Chondrocyte (in vitro differentiated cells): ENCODE data around the gene SEMA6A. TPM values are rescaled to one million over a fixed set of nuclear protein-coding genes. Genes with fewer than 3 reads are reported as not detected.

Source experiments
- DNase-seq: peaks from one replicate; pipeline ENCODE4 v3.0.0; 2021; ENCODE audit warnings: mixed read lengths, low spot score
- H3K27ac Mint-ChIP-seq: one replicate; pipeline ENCODE4 v1.8.0; 2021; ENCODE audit warnings: mild to moderate bottlenecking, moderate library complexity, mixed read lengths; ENCODE audit not compliant: unreplicated experiment
- H3K27me3 Mint-ChIP-seq: 2 replicates; pipeline ENCODE4 v1.8.0; 2021; ENCODE audit warnings: low read depth, mixed read lengths
- H3K36me3 Mint-ChIP-seq: 2 replicates; pipeline ENCODE4 v1.8.0; 2021; ENCODE audit warnings: low read depth, mixed read lengths
- H3K4me1 Mint-ChIP-seq: 2 replicates; pipeline ENCODE4 v1.8.0; 2021; ENCODE audit warnings: low read depth, mild to moderate bottlenecking, mixed read lengths
- H3K4me3 Mint-ChIP-seq: one replicate; pipeline ENCODE4 v1.8.0; 2021; ENCODE audit warnings: mild to moderate bottlenecking, moderate library complexity, mixed read lengths; ENCODE audit not compliant: unreplicated experiment
- H3K9me3 Mint-ChIP-seq: 2 replicates; pipeline ENCODE4 v1.8.0; 2021; ENCODE audit warnings: low read depth, mixed read lengths
- CTCF ChIP-seq: fragments of 200-600 bp; sonication (generic); IDR thresholded peaks from 2 replicates; pipeline ENCODE4 v1.5.0; 2021; ENCODE audit warnings: antibody characterized with exemption, mild to moderate bottlenecking, moderate library complexity
- total RNA-seq: library from RNA; stranded (reverse); gene quantifications from 3 replicates; pipeline ENCODE4 v1.2.1, GENCODE V29; 2021

Gene SEMA6A
- total RNA-seq, 1 donor from 2014 or later: 3.9 TPM

- H3K27me3 Mint-ChIP-seq: no peaks in the 10 kb centered on the region
- peaks cover 5% of the 10 kb centered on the region for H3K4me1 Mint-ChIP-seq
- DNase-seq: no peak
- peaks cover 5% of the 10 kb centered on the region for H3K9me3 Mint-ChIP-seq
- H3K27ac Mint-ChIP-seq: no peak overlapping the region
- no peaks in the 10 kb centered on the region for H3K36me3 Mint-ChIP-seq
- TF ChIP-seq CTCF: no peak
- H3K4me3 Mint-ChIP-seq: no peak overlapping the region
Measured at GRCh38 chr5:116543501-116543900, 31.1 kb downstream of the SEMA6A start.

GRCh38 chr5:116542619-116543018, 32.0 kb downstream of the SEMA6A start:
- peaks cover 5% of the 10 kb centered on the region for H3K9me3 Mint-ChIP-seq
- H3K27me3 Mint-ChIP-seq: no peaks in the 10 kb centered on the region
- H3K4me1 Mint-ChIP-seq: peaks cover 5% of the 10 kb centered on the region
- no peak for TF ChIP-seq CTCF
- no peaks in the 10 kb centered on the region for H3K36me3 Mint-ChIP-seq
- no peak for DNase-seq
- H3K27ac Mint-ChIP-seq: no peak overlapping the region
- no peak overlapping the region for H3K4me3 Mint-ChIP-seq

GRCh38 chr5:116539222-116539621, 35.4 kb downstream of the SEMA6A start:
- no peak for DNase-seq
- Mint-ChIP-seq H3K9me3 (no peaks in the 10 kb centered on the region), H3K4me3 (no peak overlapping the region), H3K36me3 (no peaks in the 10 kb centered on the region), H3K27ac (no peak overlapping the region), H3K4me1 (peaks cover 5% of the 10 kb centered on the region), H3K27me3 (no peaks in the 10 kb centered on the region)
- TF ChIP-seq CTCF: no peak

- no peaks in the 10 kb centered on the region for H3K36me3 Mint-ChIP-seq
- no peak for DNase-seq
- H3K27me3 Mint-ChIP-seq: no peaks in the 10 kb centered on the region
- H3K4me1 Mint-ChIP-seq: peaks cover 8% of the 10 kb centered on the region
- no peak overlapping the region for H3K4me3 Mint-ChIP-seq
- no peak overlapping the region for H3K27ac Mint-ChIP-seq
- no peaks in the 10 kb centered on the region for H3K9me3 Mint-ChIP-seq
- TF ChIP-seq CTCF: no peak
Measured at GRCh38 chr5:116536316-116537083, 38.1 kb downstream of the SEMA6A start.

- Mint-ChIP-seq H3K36me3 (no peaks in the 10 kb centered on the region), H3K4me3 (no peak overlapping the region), H3K27ac (no peak overlapping the region), H3K4me1 (peaks cover 8% of the 10 kb centered on the region), H3K9me3 (no peaks in the 10 kb centered on the region), H3K27me3 (no peaks in the 10 kb centered on the region)
- DNase-seq: no peak
- no peak for TF ChIP-seq CTCF
Measured at GRCh38 chr5:116534964-116535651, 39.5 kb downstream of the SEMA6A start.
